Activated CD8-positive, alpha-beta memory T cell treated with anti-CD3 and anti-CD28 coated beads, Interleukin-2, amount 50 U/mL, for 4 hours (primary cell): ENCODE data around the gene MPPED2.
A peak's percentile ranks its signal among the peaks of the same experiment; 100 is the strongest.

Experiments used
- DNase-seq: peaks from one replicate; pipeline ENCODE4 v3.0.0-alpha.2; 2020

The MPPED2 gene

GRCh38 chr11:30586251-30587144 lies at the start of gene MPPED2:
Gene MPPED2 (minus strand): TSS chr11:30586353. CDS start chr11:30580373, 5,980 bp downstream.
- peak; percentile 24 for DNase-seq

- no peak for DNase-seq
Measured at GRCh38 chr11:30635401-30635989, 49.3 kb upstream of the MPPED2 start.

DNA sequence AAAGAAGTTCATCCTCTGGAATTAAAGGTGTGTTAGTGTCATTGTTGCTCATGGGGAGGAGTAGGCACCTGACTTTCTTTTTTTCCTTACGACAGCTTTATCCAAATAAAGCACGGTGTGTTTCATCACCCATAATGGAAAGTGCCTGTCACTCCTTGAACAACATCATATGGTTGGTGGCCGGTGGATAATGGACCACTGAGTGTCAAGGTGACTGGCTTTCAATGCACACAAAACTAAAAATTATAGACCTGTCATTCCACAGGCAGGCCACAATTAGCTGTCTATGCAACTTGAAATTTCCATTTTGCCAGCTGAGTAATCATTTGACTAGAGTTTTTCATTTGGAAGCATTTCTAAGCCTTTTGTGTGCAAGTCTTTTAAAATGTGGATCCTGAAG lies 45.0 kb upstream of the MPPED2 start:
- no peak for DNase-seq

- no peak for DNase-seq
Measured at GRCh38 chr11:30619767-30620166, 33.6 kb upstream of the MPPED2 start.

DNA sequence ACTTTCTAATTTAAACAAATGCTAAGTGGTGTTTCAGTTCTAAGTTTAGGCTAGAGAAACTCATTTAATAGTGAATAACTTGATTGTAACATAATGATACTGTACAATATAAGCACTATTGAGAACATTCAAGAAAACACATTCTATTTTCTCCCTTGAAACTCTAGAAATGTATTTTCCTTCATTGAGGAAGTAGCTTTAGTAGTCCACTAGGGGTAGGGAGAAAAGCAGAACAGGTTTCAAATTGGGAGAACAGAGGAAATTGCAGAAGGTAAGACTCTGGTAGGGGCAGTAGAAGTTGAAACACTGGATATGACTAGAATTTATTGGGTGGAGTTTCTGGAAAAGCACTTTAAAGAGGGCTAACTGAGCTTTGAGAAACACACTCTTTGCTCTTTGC lies 31.6 kb upstream of the MPPED2 start:
- DNase-seq, result no peak

- DNase-seq, result no peak
Measured at GRCh38 chr11:30610628-30611027, 24.5 kb upstream of the MPPED2 start.

- DNase-seq, result no peak
Measured at GRCh38 chr11:30608534-30608933, 22.4 kb upstream of the MPPED2 start.

DNA sequence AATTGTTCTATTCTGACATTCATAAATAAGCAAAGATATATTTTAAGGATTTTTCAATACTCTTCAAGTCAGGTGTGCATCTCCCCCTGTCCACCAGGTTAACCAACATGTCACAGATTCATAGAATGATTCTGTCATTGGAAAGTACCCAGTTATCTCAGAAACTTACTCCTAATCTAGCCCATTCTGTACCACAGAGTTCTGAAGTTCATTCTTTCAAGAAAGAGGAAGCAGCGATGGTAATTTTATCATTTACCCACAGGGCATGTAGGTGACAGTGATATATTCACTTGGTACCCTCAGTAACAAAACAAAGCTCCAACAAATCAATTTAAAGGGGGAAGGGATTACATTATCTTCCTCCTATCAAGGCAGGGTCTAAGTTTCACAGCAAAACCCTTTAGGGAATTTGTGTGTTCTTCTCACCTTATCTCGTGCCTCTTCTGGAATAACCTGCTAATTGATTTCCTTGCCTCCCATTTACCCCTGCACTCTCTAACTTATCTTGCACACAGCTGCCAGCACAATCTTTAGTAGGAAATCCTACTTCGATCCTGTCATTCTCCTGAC lies 19.0 kb upstream of the MPPED2 start:
- no peak for DNase-seq

DNA sequence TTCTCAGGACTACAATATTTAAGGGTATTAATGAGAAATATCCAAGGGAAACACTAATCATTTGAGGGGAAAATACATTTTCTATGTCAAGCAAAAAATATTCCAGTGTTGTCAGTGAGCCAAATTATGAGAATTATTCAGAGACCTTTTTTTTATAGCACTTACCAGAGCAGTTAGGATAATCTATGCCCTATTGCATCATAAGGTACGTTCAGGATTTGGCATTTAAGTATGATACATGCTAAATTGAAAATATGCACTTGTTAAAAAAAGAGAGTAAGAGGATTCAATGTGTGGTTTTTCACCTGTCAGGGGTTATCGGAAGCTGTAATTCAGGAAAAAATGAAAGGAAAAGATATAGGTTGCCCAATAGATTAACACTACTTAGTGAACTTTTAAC lies 17.2 kb upstream of the MPPED2 start:
- DNase-seq, result no peak

DNA sequence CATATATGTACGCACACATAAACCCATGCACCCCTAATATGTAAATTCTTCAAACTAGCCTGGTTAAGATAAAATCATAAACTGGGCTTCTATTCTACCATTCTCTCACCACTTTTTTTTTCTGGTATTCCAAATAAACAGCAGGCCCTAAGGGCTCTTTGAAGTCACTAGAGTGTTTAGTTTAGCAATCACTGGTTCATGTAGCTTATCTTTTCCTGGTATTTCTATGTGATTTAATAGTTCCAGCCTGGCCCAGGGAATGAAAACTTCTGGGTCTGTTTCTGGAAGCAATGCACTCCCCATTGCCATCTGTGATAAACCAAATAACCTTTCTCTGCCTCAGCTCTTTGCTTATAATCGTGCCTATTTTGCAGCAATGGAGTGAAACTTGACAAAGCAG lies 10.7 kb upstream of the MPPED2 start:
- no peak for DNase-seq

DNA sequence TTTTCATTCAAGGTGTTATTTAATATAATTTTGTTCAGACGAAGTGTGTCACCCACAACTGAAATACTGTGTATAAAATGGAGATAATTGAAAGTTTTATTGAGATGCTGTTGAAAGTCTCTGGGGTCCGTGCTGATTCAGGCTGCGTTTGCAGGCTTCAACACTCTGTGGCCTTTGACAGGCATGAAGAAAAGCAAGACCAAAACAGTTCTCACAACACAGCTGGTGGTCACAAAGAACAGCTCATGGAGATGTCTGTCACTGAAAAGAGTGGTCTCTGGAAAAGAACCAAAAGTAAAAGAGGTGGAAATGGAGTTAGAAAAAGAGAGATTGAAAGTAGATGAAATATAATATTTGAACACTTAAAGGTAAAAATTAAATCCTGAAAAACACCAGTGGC lies 9.8 kb upstream of the MPPED2 start:
- no peak for DNase-seq

- no peak for DNase-seq
Measured at GRCh38 chr11:30594646-30595411, 8.7 kb upstream of the MPPED2 start.

DNA sequence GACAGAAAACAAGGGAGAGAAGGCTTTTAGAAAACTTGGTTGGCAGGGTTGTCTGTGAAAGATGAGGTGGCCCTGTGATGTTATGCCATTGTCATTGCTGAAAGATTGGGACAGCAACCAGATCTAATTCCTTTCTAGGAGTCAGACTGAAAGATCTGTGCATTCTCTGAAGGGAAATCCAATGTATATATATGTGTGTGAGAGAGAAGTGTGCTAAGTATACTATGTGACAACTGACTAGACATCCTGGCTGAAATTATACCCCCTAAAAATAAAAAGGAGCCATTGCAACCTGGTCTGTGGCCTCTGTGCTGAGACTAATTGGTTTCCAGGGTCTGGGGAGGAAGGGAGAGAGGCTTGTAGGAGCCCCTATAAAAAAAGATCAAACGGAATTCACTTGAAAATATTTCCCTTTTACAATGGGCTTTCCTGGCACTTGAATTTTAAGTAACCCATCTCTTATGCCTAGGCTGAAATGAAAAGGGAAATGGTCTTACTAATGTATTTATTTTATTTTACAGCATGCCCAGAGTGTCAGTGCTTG lies 1.2 kb upstream of the MPPED2 start:
- no peak for DNase-seq

DNA sequence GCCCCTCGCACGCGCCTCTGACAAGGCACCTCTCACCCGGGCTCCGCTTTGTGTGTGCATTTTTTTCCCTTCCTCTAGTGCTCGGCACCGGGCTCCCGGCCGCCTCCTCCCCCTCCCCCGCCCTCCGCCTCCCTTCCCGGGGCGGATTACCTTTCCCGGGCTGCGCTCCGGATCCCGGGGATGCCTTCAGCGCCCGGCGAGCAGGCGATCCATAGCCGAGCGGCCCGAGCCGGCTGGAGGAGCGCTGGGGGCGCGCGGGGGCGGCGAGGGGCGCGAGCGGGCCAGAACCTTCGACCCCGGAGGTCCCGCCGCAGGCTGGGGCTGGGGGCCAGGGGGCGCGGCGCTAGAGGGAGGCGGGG lies 282 bp downstream of the MPPED2 start:
- no peak for DNase-seq

DNA sequence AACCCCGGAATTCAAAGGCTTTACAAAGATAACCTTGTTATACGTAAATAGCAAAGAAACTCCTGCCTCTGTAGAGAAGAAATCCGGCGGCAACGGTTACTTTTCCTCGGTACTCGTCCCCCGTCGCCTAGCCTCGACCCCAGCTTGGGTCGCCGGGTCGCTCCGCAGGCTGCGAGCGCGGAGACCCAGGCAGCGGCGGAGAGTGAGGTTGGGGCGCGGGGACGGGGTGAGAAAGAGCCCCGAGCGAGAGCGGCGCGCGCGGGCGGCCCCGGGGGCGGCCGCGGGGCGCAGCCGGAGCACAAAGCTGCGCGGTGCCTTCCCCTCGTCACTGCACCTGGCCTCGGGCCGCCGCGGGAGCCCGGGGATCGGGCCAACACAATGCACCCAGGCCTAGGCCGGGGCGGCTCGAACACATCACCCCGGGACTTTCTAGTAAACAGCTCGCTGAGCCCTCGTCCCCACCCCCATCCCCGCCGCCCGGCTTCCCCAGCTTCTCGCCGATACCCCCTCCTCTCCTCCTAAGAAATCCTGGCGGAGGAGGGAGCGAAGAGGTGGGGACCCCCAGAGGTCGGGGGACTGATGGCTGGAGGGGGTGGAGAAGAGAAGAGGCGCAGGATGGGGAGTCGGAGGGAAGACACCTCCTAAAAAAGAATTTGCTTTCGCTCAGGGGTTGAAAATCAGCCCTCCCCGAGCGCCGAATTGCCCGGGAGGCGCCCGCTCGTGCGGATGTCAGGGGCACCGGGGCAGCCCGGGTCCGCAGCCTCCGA lies 845 bp downstream of the MPPED2 start:
- peak; percentile 16 for DNase-seq

DNA sequence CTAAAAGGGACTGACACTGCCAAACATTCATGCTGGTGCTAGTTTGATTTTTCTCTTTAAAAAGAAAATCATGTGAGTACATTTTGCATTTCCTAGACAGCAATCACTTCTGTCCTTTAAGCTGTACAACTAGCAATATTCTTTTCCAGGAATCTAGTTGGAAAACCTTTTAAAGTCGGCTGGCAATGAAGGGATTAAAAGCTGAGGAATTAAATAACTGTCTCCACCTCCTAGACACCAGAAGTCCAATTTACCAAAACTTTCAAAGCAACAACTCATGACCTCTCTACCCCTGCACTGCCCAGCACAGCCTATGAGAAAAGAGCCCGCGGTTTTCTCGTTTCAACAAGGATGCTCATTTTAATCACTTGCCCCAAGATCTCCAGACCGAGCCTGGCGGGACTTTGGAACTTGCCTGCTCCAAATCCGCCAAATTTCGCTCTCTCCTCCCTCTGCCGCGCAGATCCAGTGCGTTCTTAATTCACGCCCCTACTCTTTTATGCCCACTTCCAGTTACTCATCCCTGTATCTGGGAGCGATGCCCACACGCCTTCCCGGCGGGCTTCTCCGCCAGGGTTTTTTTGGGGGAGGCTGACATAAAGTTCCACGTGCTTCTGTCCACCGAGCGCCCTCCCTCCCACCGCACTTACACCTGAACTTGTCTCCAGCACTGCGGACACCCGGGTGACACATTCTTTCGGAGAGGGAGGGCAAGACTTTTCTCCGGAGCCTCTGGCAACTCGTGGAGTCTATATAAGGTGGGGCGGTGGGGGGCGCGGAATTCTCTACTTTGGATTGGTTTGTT lies 2.5 kb downstream of the MPPED2 start:
- DNase-seq, result no peak

- no peak for DNase-seq
Measured at GRCh38 chr11:30582726-30583125, 3.4 kb downstream of the MPPED2 start.

DNA sequence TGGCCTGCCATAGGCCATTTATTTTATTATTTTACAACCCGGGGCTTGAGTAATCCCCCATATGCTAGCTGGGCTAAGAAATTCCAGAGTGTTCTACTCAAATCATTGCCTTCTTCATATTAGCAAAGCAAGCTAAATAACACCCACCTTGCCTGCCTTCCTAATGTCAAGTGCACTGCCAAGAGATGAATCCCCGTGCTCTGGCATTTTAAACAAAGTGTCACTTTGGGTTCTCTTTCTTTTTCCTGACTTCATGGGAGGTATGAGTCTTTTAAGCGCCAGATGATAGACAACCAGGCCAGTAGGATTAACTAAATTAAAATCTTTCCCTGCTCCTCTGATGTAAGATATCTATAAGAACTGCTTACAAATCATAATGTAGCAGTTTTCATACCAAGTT lies 4.5 kb downstream of the MPPED2 start:
- no peak for DNase-seq

GRCh38 chr11:30580573-30580972 lies 5.6 kb downstream of the MPPED2 start:
- no peak for DNase-seq

GRCh38 chr11:30579415-30580175 lies 6.6 kb downstream of the MPPED2 start:
- DNase-seq, result no peak

DNA sequence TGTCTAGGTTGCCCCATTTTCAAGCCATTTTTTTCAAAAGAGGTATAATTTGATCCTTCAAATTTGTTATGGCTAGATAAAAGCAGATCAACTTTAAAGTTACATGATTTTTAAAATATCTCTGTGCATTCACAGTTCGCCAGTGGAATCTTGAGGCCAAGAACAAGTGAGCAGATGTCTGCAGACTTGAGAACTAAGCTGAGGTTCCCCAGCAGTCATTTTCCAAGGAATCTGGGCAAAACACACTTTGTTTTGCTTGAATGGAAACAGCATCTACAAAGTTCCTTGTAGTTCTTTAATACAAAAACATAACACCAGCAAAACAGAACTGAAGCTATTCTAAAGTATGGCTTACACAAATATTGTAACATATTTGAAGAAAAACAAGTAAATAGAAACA lies 7.7 kb downstream of the MPPED2 start:
- DNase-seq, result no peak
